GM12873 (cell line): Measurements from ENCODE around the gene HOOK2.

Experiments used
- TF ChIP-seq, protein P1 (sequence below): IDR thresholded peaks from 2 replicates; pipeline ENCODE4 v1.5.1; 2012; ENCODE audit warnings: low read depth, mild to moderate bottlenecking, moderate library complexity, low read length, control low read depth; ENCODE audit not compliant: insufficient read depth; ENCODE audit errors: missing control alignments

Gene HOOK2

DNA sequence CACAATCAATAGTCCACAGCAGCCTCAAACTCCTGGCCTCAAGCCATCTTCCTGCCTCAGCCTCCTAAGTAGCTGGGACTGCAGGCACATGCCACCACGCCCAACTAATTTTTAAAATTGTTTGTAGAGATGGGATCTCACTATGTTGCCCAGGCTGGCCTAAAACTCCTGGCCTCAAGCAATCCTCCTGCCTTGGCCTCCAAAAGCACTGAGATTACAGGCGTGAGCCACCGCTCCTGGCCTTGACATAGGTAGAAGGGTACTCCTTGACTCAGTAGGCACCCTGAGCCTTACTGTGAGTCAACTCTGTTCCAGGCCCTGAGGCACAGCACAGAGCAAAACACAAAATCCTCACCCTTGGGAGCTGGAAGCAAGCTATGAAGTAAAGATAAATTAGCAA is 59.4 kb downstream of the HOOK2 start:
- TF ChIP-seq, protein P1, sequence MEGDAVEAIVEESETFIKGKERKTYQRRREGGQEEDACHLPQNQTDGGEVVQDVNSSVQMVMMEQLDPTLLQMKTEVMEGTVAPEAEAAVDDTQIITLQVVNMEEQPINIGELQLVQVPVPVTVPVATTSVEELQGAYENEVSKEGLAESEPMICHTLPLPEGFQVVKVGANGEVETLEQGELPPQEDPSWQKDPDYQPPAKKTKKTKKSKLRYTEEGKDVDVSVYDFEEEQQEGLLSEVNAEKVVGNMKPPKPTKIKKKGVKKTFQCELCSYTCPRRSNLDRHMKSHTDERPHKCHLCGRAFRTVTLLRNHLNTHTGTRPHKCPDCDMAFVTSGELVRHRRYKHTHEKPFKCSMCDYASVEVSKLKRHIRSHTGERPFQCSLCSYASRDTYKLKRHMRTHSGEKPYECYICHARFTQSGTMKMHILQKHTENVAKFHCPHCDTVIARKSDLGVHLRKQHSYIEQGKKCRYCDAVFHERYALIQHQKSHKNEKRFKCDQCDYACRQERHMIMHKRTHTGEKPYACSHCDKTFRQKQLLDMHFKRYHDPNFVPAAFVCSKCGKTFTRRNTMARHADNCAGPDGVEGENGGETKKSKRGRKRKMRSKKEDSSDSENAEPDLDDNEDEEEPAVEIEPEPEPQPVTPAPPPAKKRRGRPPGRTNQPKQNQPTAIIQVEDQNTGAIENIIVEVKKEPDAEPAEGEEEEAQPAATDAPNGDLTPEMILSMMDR = no peak

DNA sequence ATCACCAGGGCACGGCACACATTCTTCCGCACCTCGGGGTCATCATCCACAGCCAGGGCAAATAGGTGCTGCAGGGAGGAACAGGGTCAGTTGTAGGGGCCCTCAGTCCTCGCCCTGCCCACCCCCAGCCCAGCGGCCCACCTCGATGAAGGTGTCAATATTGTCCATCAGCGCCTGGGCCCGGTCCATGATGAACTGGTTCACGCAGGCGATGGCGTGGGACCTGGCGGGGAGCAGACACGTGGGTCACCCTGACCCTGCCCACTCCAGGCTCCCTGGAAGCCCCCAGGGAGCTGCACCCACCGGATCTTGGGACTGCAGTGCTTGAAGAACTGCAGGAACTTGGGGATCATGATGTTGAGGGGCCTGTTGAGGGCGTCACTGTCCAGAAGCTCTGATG is 60.2 kb downstream of the HOOK2 start:
- TF ChIP-seq, protein P1 = no peak
